Measurements from ENCODE around the gene PIWIL4.

- TF ChIP-seq CTCF (IDR thresholded peaks at IDR 0.05) (no peak), POLR2A (IDR thresholded peaks at IDR 0.05) (no peak)
These were observed 33.2 kb upstream of the PIWIL4 start for GRCh38 chr11:94533696-94534630.
